H1 (cell line): ENCODE data around the gene FMN2. TPM values are rescaled to one million over a fixed set of nuclear protein-coding genes. Genes with fewer than 3 reads are reported as not detected.

ENCODE experiments used
- CHD1 ChIP-seq: IDR thresholded peaks from 2 replicates; pipeline ENCODE4 v1.6.1; 2012; ENCODE audit warnings: low read depth, low read length, improper control_type of control experiment
- CTBP2 ChIP-seq: IDR thresholded peaks from 2 replicates; pipeline ENCODE4 v1.7.0; 2011; ENCODE audit warnings: borderline replicate concordance, mild to moderate bottlenecking, moderate library complexity, mixed read lengths, low read length; ENCODE audit not compliant: insufficient read depth, insufficient read length
- HDAC6 ChIP-seq: IDR thresholded peaks from one replicate; pipeline ENCODE4 v1.7.1; 2012; ENCODE audit warnings: low read depth, mild to moderate bottlenecking, inconsistent platforms, low read length, moderate library complexity
- NRF1 ChIP-seq: IDR thresholded peaks from 2 replicates; pipeline ENCODE4 v1.6.1; 2011; ENCODE audit warnings: mild to moderate bottlenecking, low read depth, low read length, improper control_type of control experiment
- RAD21 ChIP-seq, 2 experiments: IDR thresholded peaks in 1 of 2; conservative IDR thresholded peaks in 1 of 2; 2 replicates each; pipeline ENCODE4 v1.6.1; 2011; ENCODE audit warnings: low read depth in 2 of 2, low read length in 2 of 2, improper control_type of control experiment in 1 of 2, inconsistent platforms in 1 of 2, mild to moderate bottlenecking in 1 of 2, moderate library complexity in 1 of 2
- SP4 ChIP-seq: IDR thresholded peaks from 2 replicates; pipeline ENCODE4 v1.6.1; 2012; ENCODE audit warnings: low read length, inconsistent platforms
- YY1 ChIP-seq: IDR thresholded peaks from 2 replicates; pipeline ENCODE4 v1.6.1; 2011; ENCODE audit warnings: low read depth, mild to moderate bottlenecking, low read length
- polyA plus RNA-seq, 7 experiments: library from polyadenylated mRNA; depleted of rRNA in 3 of 7; stranded (reverse) in 5 of 7; unstranded in 2 of 7; fragments of >200 nt in 5 of 7; fragments of 200-250 nt in 2 of 7; gene quantifications; 1 replicate in 5 of 7; 2 replicates in 1 of 7; 4 replicates in 1 of 7; pipeline versions ENCODE4 v1.2.1 to v1.2.3, GENCODE V29; 2011 to 2013; ENCODE audit warnings: missing spikeins in 2 of 7, mixed read lengths in 2 of 7
- total RNA-seq: library from RNA; stranded (reverse); fragmentation: NEBNext Ultra II Directional; extraction: Animal tissue kit (Norgen Biotek cat#: 25700); gene quantifications from 2 replicates; pipeline ENCODE4 v1.2.1, GENCODE V29; 2021
- TF ChIP-seq, protein P1 (sequence below): fragments of 300-600 bp; sonication (generic); IDR thresholded peaks from 2 replicates; pipeline ENCODE4 v1.7.1; 2012; ENCODE audit warnings: low read length, moderate library complexity, mild to moderate bottlenecking, inconsistent platforms; ENCODE audit not compliant: insufficient replicate concordance
- TF ChIP-seq, protein P2 (sequence below): IDR thresholded peaks from 2 replicates; pipeline ENCODE4 v1.6.1; 2011; ENCODE audit warnings: low read depth, mild to moderate bottlenecking, low read length; ENCODE audit not compliant: insufficient read depth

The FMN2 gene
- total and polyA plus RNA-seq, 2 of the 8 experiments (the other 6 are each of a cell fraction or from before 2014, with no cell fraction given), result 0.83 to 2.0 TPM

DNA sequence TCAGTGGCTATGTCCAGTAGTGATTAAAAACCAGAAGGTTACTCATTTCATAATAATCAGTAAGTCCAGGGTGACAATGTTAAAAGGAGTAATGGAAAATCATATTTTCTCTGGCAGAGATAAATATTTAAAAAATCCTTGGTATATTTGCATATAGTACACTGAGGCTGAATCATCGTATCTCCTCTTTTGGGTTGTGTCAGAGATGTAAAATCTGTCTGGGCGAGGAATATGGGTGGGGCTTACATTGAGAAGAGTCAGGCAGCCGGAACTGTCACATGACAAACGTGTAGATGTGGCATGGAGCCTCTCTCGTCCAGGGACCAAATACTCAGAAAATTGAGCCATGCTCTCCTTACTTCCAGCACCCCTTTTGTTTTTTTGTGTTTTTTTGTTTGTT is 120.9 kb downstream of the FMN2 start (continued):
- TF ChIP-seq, protein P1, sequence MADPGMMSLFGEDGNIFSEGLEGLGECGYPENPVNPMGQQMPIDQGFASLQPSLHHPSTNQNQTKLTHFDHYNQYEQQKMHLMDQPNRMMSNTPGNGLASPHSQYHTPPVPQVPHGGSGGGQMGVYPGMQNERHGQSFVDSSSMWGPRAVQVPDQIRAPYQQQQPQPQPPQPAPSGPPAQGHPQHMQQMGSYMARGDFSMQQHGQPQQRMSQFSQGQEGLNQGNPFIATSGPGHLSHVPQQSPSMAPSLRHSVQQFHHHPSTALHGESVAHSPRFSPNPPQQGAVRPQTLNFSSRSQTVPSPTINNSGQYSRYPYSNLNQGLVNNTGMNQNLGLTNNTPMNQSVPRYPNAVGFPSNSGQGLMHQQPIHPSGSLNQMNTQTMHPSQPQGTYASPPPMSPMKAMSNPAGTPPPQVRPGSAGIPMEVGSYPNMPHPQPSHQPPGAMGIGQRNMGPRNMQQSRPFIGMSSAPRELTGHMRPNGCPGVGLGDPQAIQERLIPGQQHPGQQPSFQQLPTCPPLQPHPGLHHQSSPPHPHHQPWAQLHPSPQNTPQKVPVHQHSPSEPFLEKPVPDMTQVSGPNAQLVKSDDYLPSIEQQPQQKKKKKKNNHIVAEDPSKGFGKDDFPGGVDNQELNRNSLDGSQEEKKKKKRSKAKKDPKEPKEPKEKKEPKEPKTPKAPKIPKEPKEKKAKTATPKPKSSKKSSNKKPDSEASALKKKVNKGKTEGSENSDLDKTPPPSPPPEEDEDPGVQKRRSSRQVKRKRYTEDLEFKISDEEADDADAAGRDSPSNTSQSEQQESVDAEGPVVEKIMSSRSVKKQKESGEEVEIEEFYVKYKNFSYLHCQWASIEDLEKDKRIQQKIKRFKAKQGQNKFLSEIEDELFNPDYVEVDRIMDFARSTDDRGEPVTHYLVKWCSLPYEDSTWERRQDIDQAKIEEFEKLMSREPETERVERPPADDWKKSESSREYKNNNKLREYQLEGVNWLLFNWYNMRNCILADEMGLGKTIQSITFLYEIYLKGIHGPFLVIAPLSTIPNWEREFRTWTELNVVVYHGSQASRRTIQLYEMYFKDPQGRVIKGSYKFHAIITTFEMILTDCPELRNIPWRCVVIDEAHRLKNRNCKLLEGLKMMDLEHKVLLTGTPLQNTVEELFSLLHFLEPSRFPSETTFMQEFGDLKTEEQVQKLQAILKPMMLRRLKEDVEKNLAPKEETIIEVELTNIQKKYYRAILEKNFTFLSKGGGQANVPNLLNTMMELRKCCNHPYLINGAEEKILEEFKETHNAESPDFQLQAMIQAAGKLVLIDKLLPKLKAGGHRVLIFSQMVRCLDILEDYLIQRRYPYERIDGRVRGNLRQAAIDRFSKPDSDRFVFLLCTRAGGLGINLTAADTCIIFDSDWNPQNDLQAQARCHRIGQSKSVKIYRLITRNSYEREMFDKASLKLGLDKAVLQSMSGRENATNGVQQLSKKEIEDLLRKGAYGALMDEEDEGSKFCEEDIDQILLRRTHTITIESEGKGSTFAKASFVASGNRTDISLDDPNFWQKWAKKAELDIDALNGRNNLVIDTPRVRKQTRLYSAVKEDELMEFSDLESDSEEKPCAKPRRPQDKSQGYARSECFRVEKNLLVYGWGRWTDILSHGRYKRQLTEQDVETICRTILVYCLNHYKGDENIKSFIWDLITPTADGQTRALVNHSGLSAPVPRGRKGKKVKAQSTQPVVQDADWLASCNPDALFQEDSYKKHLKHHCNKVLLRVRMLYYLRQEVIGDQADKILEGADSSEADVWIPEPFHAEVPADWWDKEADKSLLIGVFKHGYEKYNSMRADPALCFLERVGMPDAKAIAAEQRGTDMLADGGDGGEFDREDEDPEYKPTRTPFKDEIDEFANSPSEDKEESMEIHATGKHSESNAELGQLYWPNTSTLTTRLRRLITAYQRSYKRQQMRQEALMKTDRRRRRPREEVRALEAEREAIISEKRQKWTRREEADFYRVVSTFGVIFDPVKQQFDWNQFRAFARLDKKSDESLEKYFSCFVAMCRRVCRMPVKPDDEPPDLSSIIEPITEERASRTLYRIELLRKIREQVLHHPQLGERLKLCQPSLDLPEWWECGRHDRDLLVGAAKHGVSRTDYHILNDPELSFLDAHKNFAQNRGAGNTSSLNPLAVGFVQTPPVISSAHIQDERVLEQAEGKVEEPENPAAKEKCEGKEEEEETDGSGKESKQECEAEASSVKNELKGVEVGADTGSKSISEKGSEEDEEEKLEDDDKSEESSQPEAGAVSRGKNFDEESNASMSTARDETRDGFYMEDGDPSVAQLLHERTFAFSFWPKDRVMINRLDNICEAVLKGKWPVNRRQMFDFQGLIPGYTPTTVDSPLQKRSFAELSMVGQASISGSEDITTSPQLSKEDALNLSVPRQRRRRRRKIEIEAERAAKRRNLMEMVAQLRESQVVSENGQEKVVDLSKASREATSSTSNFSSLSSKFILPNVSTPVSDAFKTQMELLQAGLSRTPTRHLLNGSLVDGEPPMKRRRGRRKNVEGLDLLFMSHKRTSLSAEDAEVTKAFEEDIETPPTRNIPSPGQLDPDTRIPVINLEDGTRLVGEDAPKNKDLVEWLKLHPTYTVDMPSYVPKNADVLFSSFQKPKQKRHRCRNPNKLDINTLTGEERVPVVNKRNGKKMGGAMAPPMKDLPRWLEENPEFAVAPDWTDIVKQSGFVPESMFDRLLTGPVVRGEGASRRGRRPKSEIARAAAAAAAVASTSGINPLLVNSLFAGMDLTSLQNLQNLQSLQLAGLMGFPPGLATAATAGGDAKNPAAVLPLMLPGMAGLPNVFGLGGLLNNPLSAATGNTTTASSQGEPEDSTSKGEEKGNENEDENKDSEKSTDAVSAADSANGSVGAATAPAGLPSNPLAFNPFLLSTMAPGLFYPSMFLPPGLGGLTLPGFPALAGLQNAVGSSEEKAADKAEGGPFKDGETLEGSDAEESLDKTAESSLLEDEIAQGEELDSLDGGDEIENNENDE, result no peak
- TF ChIP-seq, protein P2, sequence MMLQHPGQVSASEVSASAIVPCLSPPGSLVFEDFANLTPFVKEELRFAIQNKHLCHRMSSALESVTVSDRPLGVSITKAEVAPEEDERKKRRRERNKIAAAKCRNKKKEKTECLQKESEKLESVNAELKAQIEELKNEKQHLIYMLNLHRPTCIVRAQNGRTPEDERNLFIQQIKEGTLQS, result no peak
- TF ChIP-seq CHD1, result no peak
- TF ChIP-seq RAD21 (IDR thresholded peaks at IDR 0.05 in 1 of 2, conservative IDR thresholded peaks at IDR 0.05 in 1 of 2; ENCODE audit: low read depth in 2 of 2, low read length in 2 of 2), result no peak
- no peak for TF ChIP-seq SP4
- TF ChIP-seq HDAC6, result no peak
- TF ChIP-seq CTBP2, result no peak
- no peak for TF ChIP-seq NRF1
- TF ChIP-seq YY1, result no peak
